Stimulated activated CD4-positive, alpha-beta T cell treated with anti-CD3 and anti-CD28 coated beads, Interleukin-4, amount 100 ng/mL, for 1 hour (primary cell): ENCODE data around the gene ABTB2.

Source experiments
- DNase-seq: peaks from one replicate; pipeline ENCODE4 v3.0.0-alpha.2; 2020

ABTB2 gene

DNA sequence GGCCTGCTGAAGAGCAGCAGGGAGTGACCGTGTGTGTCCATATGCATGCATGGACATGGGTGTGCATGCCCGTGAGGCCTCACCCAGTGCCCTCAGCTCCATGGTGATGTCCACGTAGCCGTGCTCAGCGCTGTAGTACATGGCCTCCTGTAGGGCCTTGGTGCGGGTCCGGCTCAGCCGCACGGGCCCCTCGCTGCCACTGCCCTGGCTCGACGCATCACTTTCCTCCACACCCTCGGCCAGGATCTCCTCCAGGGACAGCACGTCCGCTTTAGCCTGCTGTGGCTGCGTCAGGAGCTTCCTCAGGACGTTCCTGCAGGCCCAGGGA, 195.4 kb downstream of the ABTB2 start:
- no peak for DNase-seq

DNA sequence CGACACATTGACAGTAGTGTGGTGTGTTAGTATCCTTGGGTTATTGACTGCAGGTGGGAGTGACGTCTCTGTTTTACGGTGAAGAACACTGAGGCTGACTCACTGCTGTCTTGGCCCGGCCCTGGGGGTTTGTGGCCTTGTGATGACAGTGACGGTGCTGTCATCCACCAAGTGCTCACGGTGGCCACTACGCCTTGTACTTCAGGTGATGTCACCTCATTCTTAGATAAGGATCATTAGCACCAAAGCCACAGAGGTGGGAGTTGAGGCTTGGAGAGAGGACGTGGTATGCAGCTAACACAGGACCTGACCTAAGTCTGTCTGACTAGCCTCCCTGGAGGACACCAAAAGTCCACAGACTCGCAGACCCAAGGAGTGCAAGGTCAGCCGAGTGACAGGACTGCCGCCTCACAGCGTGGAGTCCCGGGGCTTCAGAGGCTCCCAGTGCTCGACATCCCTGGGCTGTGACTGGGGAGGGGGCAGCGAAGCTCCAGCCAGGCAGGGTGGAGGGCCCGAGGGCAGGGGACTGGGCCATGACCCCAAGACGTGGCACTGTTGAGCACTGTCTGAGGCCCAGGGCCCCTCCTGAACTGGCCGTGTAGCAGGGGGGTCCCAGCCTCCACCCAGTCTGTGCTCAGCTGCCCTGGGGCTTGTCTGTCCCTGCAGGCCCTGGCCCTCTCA, 195.9 kb downstream of the ABTB2 start:
- peak; percentile 18 for DNase-seq

DNA sequence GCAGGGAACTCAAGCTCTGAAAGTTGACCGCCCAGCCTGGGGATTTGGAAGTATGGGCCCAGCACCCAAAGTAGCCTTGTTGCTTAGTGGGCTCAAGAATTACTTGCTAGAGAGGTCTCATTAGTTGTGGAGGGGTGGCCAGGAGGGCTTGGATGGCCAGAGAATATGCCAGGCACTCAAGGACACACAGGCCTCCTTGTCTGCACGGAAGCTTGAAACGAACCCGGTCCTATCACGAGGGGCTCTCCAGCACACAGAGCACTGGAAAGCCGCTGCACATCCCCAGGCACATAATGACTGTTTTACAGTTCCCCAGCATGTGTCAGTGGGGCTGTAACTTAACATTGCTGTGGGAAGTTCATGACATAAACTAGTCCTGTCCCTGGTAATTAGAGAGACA, 196.4 kb downstream of the ABTB2 start:
- DNase-seq: no peak

DNA sequence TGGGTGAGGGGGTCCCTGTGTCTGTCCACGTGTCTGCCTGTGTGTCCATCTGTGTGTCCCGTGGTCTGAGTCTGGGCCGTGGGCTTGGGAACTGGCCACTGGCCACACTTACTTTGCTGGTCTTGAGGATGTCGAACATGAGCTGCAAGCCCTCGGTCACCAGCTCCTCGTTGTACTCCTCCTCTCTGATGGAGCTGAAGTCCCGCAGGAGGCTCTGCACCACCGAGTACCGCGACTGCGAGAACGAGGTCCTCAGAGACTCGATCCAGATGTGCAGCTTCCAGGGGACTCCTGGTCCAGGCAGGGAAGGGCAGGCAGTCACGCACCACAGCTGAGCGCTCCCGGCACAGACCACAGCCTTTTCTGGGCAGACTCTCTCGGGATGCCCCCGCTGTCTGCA, 197.0 kb downstream of the ABTB2 start:
- DNase-seq: no peak

DNA sequence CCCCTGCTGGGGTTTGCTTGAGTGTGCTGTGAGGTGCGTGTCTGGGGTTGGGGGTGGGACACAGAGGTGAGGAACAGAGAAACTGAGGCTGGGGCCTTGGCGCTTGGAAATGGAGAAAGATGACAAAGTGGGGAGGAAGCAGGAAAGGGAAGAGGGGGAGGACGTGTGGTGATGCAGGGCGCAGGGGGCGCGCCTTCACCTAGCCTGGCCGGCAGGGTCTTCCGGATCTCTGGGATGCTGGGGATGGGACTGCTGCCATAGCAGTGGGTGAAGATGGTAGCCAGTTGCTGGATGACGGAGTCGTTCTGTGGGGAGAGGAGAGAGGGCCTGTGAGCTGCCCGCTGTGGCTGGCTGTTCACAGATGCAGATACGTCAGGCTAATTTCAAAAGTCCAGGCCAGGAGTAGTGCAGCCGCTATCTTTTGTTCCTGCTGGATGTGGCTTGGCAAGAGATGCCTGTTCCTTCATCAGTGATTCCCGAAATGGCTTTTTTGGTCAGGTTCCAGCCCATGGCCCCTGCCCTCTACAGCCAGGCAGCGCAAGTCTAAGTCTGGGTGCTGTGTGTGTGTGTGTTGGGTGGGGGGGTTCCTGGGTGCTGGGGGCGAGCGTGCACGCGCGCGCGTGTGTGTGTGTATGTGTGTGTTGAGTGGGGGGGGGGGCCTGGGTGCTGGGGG, 197.6 kb downstream of the ABTB2 start:
- no peak for DNase-seq

DNA sequence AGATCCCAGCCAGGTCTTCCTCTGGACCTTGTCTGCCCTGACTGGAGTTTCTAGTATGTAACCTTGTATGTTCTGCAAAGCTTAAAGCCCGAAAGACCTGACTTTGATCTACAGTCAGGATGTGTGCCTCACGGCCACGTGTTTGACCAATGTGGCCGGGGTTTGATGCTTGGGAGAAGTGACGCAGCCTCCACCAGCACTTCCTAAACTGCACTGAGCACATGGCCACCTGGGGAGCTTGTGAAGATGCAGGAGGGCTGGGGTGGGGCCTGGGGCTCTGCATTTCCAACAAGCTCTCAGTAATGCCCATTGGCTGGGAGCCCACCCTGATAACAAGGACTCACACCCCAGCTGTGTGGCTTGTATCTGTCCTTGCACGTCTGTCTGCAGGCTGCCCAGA, 199.1 kb downstream of the ABTB2 start:
- DNase-seq: no peak

DNA sequence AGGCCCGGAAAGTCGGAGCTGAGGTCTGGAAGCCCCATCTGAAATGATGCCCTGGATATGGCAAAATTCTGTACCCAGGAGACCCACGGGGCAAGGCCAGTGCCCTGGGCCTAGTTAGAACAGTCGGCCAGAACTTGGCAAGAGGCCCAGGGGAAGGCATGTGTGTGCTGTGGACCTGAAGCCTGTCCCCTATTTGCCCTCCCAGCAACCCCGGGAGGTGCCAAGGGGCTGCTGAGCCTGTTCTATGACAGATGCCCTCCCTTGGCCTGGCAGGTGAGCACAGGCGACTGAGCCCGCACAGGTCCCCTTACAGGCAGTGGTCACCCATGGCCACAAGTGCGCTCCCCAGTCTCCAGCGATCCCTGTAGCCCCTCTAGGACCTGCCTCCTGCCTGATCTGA, 200.6 kb downstream of the ABTB2 start:
- no peak for DNase-seq

DNA sequence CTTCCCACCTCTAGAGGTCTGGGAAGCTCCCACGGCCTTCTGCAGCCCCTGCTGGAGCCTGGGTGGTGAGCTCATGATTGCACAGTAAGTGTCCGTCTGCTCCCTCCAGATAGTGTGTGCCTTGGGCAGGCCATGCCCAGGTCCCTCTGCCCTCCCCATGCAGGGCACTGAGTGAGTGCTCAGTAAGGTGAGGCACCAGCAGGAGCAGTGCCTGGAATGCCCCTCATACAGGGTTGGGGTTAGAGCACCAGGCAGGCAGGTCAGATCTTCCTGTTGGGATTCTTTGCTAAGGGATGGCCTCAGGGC, 202.1 kb downstream of the ABTB2 start:
- no peak for DNase-seq

DNA sequence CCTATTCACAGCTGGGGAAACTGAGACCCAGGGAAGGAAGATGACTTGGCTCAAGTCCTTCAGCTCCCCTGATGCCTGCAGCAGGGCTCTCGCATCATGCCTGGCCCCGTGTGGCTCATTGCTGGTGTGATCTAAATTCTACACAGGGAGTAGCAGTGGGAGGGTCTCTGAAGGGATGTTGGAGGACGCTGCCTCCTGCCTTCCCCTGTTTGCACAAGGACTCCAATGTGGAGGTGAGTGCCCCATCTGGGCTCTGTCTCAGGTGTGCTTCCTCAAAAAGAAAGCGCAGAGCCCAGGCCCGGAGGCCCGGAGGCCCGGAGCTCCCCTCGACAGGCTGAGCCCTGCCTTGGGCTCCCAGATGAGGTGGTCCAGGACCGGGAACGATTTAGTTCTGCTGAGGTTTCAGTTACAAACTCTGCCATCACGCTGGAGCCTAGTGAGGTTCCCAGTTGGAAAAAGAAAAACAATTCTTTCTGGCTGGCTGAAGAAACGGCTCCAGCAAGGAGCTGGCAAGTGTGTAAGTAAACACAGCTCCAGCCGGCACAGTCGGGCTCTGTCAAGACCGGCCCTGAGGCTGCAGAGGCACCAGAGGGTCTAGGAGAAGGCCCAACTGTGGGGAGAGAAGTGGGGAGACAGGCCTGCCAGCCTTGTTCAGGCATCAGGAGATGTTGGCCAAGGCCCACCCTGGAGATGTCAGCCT, 202.6 kb downstream of the ABTB2 start:
- no peak for DNase-seq

DNA sequence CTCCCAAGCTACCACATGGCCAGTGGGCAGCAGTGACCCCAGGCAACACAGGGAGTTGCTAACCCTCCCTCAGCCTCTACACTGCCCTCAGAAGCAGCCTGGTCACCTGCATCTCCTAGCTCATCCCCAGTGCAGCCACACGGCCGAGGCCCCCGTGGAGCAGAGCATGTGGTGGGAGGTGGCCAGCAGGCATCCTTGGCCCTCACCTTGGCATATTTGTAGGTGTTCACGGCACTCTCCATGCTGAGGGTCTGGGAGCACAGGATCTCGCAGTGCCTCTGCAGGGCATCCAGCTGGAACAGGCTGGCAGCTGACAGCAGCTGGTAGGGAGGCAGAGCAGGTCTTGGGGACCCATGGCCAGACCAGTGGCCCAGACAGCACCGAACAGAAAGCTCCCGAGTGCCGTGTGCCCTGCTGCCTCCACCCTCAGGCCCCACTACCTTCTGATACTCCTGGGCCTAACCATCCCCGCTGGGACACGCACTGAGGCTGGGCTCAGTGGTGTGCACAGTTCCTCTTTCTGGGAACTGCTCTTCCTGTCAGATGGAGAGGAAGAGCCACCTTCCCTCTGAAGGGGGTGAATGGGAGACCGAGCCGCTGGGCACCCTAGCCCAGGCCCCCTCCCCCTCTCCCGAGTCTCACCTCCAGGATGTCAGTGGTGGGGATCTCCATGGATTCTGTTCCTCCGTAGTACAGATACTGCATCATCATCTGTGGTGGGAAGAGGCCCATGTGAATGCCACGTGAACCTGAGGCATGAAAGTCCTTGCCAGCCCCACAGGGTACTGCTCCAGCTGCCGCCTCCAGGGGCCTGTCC, 203.5 kb downstream of the ABTB2 start:
- DNase-seq: no peak

DNA sequence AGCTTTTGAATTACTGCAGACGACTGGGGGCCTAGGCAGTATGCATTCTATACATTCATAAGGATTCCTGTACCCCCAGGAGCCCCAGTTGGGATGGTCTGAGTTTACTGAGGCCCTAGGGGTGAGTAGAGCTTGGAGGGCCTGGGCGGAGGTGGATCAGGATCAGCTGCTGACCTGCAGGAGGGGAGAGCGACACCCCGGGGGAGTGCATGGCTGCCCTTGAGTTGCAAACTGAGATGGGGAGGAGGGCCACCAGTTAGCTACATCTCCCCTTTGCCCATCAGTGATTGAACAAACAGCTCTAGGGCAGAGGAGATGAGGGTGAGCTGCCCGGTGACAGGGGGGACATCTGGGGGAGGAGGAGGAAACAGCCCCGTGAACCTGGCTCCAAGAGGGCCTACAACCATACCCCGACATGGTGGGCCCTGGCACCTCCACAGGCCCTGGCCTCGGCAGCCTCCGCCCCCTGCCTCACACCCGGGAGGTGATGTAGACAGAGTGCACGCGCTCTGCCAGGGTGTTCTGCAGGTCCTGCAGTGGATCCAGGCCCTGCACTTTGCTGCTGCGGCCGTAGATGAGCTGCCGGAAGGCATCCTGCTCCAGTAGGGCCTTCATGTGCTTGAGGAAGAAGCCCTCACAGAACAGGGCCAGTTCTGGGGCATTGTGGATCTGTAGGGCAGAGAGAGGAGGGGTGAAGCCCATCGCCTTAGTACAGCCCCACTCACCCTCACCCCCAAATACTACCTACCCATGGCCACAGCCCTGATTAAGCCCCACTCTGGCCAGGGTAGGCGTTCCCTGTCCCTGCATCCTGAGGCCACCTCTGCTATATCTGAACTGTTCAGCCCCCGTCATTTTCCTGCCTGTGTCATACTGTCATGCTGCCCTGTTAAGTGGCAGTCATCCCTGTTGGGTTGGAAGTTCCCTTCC, 205.6 kb downstream of the ABTB2 start:
- no peak for DNase-seq

DNA sequence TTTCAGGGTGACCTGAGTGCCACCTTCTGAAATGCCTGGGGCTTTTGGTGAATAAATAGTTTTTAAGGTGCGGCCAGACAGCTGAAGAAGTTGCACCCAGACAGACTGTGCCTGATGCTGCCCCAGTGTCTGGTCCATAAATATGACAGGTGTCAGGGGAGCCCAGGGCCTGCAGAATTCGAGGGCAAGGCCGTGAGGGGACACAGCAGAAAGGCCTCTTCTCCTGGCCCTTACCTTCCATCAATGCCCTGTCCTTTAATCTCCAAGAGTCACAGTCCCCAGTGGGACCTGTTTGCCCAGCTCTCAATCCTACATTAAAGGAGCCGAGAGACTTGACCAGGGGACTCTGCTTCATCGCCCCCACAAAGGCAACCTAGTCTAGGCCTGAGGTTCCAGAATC, 206.6 kb downstream of the ABTB2 start:
- no peak for DNase-seq

DNA sequence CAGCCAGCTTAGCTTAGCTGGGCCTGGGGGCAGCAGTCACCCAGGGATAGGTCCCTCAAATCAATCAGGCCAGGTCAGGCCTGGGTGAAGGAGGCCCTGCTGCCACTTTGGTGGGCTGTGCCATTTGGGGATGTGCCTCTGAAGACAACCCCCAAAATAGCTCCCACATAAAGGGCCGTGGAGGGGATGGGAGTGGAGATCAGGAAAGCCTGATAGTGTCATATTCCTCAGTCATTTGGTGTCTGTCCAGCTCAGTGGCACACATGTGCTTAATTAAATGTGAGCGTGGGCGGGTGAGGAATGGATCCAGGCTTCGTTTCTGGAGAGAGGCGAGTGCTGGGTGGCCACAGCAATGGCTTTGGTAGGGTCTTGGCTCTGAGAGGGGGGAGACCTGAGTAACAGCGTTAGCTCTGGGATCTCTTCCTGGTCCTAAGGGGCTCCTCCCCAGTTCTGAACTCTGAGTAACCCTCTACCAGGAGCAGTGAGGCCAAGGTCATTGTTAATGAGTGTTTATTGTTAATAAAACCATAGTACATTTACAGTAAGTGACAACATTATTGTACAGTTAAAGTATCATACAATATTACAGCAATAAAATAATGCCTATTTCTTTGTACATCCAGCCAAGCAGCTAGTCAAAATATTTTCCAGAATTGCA, 207.2 kb downstream of the ABTB2 start:
- no peak for DNase-seq

DNA sequence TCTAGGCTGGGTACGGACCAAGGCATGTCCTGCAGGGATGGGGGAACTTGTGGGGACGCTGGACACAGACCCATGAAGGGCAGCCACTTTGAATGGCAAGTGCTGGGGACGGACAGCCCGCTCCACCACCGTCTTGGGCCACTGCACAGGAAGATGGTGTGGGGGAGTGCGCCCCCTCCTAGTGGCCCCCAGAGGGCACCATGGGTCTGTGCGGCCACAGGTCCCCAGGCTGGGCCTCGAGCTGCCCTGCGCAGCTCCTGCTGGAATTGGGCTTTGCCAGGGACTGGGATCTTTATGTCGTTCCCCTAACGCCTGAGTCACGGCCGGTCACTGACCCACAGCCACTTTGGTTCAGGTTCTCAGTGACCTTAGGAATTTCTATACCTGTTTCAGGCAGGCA, 208.0 kb downstream of the ABTB2 start:
- DNase-seq: no peak

DNA sequence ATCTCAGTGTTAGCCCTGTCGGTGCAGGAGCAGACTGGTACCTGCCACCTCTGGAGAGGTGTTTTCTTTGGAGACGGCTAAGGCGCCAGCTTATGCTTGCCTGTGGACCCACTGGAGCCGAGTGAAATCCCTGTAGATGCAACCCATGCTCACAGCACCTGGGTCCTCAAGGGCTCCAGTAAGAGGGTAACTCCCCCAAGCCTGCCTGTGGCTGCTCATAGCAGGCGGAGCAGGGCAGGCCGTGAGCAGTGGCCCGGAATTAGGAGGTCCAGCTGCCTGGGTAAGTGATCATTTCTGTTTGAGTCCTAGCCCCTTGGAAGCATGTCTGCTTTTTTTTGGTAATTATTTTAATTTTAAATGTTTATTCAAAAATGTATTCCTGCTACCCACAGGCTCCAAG, 208.5 kb downstream of the ABTB2 start:
- DNase-seq: no peak

DNA sequence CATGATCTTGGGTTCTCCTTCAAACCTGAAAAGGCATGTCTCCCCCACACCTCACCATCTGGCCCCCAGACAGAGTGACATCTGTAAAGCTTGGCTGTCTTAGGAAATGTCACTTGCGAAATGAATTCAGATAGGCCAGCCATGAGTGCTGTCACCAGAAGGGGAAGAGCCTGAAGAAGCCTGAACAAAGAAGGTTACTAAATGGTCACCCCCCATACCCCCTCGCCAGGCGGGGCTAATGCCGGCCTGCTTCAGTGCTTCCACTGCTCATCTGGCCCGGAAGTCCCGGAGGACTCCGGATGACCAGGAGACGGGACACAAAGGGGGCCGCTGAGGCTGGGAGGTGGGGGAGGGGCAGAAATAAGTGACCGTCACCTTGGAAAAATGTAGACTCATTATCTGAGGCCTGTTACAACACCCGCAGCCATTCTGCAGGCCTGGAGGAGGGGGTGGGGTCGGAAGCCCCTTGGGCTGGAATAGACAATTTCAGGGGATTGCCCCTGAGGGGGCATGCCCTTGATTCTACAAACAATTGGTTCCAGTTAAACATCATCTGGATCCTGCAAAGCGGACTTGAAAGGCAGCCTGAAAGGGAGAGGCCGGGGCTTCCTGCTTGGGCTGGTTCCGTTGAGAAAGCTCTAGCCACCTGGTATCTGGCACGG, 209.2 kb downstream of the ABTB2 start:
- no peak for DNase-seq

DNA sequence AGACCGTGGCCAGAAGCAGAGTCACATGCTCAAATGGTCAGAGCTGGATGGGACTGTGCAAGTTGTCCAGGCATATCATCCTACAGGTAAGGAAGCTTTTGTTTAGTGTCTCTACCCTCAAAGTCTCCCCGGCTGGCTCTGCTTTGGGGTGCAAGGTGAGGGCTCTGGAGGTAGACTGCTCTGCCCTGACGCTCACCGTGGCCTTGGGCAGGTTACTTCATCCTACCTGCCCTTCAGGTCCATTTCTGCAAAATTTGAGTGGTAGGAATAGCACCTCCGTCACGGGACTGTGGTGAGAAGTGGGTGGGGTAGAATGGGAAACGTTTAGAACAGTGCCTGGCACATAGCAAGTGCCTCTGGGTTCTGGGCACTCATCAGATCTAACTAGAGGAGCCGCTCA, 210.2 kb downstream of the ABTB2 start:
- no peak for DNase-seq

DNA sequence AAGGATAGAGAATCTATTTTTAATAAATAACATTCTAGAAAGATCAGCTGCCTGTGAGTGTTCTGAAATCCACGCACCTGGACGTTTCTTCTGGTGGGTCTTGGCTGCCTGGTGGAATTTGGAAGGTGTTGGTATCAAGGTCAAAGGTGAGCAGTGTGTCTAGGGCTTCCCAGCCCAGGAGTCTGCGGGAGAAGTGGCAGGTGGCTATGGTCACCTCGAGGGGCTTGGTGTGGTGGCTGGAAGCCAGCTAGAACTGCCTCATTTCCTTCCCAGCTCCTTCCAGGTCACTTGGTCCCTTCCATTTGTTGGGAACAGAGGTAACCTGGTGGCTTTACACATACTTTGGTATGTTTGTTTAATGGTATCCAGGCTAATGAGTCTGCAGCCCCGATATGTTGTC, 210.9 kb downstream of the ABTB2 start:
- DNase-seq: no peak

DNA sequence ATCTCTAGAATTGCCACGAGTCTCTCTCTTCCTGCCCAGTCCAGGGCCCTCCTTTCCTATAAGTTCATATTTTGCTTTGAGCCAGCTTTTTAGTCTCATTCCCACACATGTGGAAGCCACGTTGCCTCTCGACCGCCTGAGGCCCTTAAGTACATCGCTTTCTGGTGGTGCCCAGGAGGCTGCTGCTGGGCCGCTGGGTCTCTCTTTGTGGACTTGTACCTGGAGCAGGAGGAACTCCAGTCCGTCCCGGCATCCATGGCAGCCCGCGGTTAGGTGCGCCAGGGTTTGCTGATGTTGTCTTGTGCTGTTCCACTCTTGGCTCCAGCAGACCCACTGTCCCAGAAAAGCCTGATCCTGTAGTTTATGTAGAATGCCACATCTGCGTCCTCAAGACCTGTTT, 211.4 kb downstream of the ABTB2 start:
- no peak for DNase-seq

DNA sequence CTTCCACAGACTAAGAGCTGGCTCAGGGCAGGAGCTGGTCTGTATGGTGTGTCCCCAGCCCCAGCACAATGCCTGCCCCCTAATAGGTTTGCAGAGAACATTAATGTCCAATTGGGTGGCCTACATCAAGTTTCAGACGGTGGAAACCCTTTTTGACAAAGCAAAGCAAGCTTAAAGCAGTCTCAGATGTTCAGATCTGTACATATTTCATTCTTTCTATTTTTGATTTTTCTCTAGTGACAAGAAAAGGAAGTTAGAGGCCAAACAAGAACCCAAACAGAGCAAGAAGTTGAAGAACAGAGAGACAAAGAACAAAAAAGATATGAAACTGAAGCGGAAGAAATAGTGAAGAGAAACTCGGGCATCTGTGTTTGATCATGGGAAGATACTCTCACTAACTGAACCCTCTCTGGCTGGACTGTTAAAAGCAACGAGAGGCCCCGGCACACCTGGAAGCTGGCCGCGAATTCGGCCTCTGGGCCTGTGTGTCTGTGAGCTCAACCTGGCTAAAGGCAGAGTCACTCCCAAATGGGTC, 211.9 kb downstream of the ABTB2 start:
- DNase-seq: no peak

DNA sequence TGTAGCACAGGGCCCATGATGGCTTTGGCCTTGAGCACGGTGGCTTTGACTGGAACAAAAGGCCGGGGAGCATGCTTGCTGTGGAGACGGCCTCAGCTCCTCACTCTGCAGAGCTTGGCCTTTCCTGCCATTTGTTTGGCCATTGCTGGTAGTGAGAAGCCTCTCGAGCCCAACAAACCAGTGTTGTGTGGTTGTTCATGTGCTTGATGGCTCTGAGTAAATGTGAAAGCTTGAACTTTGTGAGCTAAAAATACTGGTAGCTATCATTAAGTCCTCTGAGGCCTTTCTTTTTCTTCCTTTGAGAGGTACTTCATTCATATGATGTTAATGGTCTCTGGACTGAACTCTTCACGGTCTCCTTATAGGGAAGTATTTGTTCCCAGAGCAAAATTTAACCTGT, 212.7 kb downstream of the ABTB2 start:
- DNase-seq: no peak
